Glutamatergic neuron (in vitro differentiated cells): Measurements from ENCODE around the gene PHYHD1. TPM values are rescaled to one million over a fixed set of nuclear protein-coding genes. Genes with fewer than 3 reads are reported as not detected.

Experiments used
- DNase-seq: peaks from one replicate; pipeline ENCODE4 v3.0.0; 2022
- H3K27ac Mint-ChIP-seq: one replicate; pipeline ENCODE4 v1.8.0; 2020; ENCODE audit warnings: mild to moderate bottlenecking, mixed read lengths, inconsistent platforms; ENCODE audit not compliant: unreplicated experiment
- H3K27me3 Mint-ChIP-seq: one replicate; pipeline ENCODE4 v1.8.0; 2020; ENCODE audit warnings: mild to moderate bottlenecking, moderate library complexity, mixed read lengths, inconsistent platforms; ENCODE audit not compliant: unreplicated experiment
- H3K36me3 Mint-ChIP-seq: one replicate; pipeline ENCODE4 v1.8.0; 2020; ENCODE audit warnings: mild to moderate bottlenecking, mixed read lengths, inconsistent platforms; ENCODE audit not compliant: unreplicated experiment
- H3K4me1 Mint-ChIP-seq: one replicate; pipeline ENCODE4 v1.8.0; 2020; ENCODE audit warnings: mild to moderate bottlenecking, low read depth, mixed read lengths, inconsistent platforms; ENCODE audit not compliant: unreplicated experiment
- H3K4me3 Mint-ChIP-seq: one replicate; pipeline ENCODE4 v1.8.0; 2020; ENCODE audit warnings: mild to moderate bottlenecking, mixed read lengths, inconsistent platforms; ENCODE audit not compliant: unreplicated experiment
- H3K9me3 Mint-ChIP-seq: one replicate; pipeline ENCODE4 v1.8.0; 2020; ENCODE audit warnings: mild to moderate bottlenecking, moderate library complexity, mixed read lengths, inconsistent platforms; ENCODE audit not compliant: unreplicated experiment
- CTCF ChIP-seq: fragments of 200-600 bp; sonication (generic); IDR thresholded peaks from one replicate; pipeline ENCODE4 v1.5.0; 2021; ENCODE audit not compliant: partially characterized antibody, unreplicated experiment
- total RNA-seq: library from RNA; stranded (reverse); fragmentation: NEBNext Ultra II Directional; extraction: Animal tissue kit (Norgen Biotek cat#: 25700); gene quantifications from one replicate; pipeline ENCODE4 v1.2.1, GENCODE V29; 2021; ENCODE audit not compliant: unreplicated experiment

The PHYHD1 gene
- total RNA-seq, 1 donor from 2014 or later, result 4.4 TPM

GRCh38 chr9:128913995-128914772, 6.6 kb upstream of the PHYHD1 start:
- H3K27ac Mint-ChIP-seq, result no peak overlapping the region
- no peak for TF ChIP-seq CTCF
- no peak for DNase-seq
- peaks cover 9% of the 10 kb centered on the region for H3K9me3 Mint-ChIP-seq
- H3K27me3 Mint-ChIP-seq, result peaks cover 13% of the 10 kb centered on the region
- H3K4me1 Mint-ChIP-seq, result peaks cover 11% of the 10 kb centered on the region
- H3K4me3 Mint-ChIP-seq, result no peak overlapping the region
- no peaks in the 10 kb centered on the region for H3K36me3 Mint-ChIP-seq

GRCh38 chr9:128916204-128916603, 4.6 kb upstream of the PHYHD1 start:
- H3K27ac Mint-ChIP-seq, result no peak overlapping the region
- TF ChIP-seq CTCF, result no peak
- peaks cover 18% of the 10 kb centered on the region for H3K27me3 Mint-ChIP-seq
- H3K36me3 Mint-ChIP-seq, result no peaks in the 10 kb centered on the region
- no peak for DNase-seq
- H3K9me3 Mint-ChIP-seq, result peaks cover 10% of the 10 kb centered on the region
- H3K4me1 Mint-ChIP-seq, result peaks cover 16% of the 10 kb centered on the region
- H3K4me3 Mint-ChIP-seq, result no peak overlapping the region

GRCh38 chr9:128916745-128917144, 4.0 kb upstream of the PHYHD1 start:
- Mint-ChIP-seq H3K4me3 (no peak overlapping the region), H3K36me3 (no peaks in the 10 kb centered on the region), H3K27me3 (peaks cover 18% of the 10 kb centered on the region), H3K4me1 (peaks cover 19% of the 10 kb centered on the region), H3K9me3 (peaks cover 10% of the 10 kb centered on the region), H3K27ac (no peak overlapping the region)
- DNase-seq, result no peak
- TF ChIP-seq CTCF, result no peak

- no peak for DNase-seq
- H3K4me1 Mint-ChIP-seq, result peaks cover 22% of the 10 kb centered on the region
- no peak for TF ChIP-seq CTCF
- peaks cover 18% of the 10 kb centered on the region for H3K27me3 Mint-ChIP-seq
- no peak overlapping the region for H3K4me3 Mint-ChIP-seq
- peaks cover 10% of the 10 kb centered on the region for H3K9me3 Mint-ChIP-seq
- H3K36me3 Mint-ChIP-seq, result no peaks in the 10 kb centered on the region
- H3K27ac Mint-ChIP-seq, result no peak overlapping the region
Measured at GRCh38 chr9:128917151-128917849, 3.5 kb upstream of the PHYHD1 start.

- H3K9me3 Mint-ChIP-seq, result peaks cover 7% of the 10 kb centered on the region
- H3K27ac Mint-ChIP-seq, result no peak overlapping the region
- DNase-seq, result no peak
- H3K36me3 Mint-ChIP-seq, result no peaks in the 10 kb centered on the region
- H3K4me1 Mint-ChIP-seq, result peaks cover 15% of the 10 kb centered on the region
- no peak for TF ChIP-seq CTCF
- H3K4me3 Mint-ChIP-seq, result no peak overlapping the region
- H3K27me3 Mint-ChIP-seq, result peaks cover 14% of the 10 kb centered on the region
Measured at GRCh38 chr9:128918921-128919320, 1.9 kb upstream of the PHYHD1 start.
